Neutrophil (primary cell): Measurements from ENCODE around the gene MANF.

Experiments used
- H3K27ac ChIP-seq: fragments of 200-600 bp; sonication (generic); 2 replicates; pipeline ENCODE4 v1.5.1; 2016; ENCODE audit warnings: mild to moderate bottlenecking, moderate library complexity
- H3K27me3 ChIP-seq: fragments of 200-600 bp; sonication (generic); 2 replicates; pipeline ENCODE4 v1.6.0; 2016; ENCODE audit warnings: mild to moderate bottlenecking
- H3K36me3 ChIP-seq: fragments of 200-600 bp; sonication (generic); 2 replicates; pipeline ENCODE4 v1.5.1; 2017
- H3K4me1 ChIP-seq, 2 experiments: fragments of 200-600 bp in 1 of 2; sonication (generic) in 1 of 2; 1 replicate in 1 of 2; 2 replicates in 1 of 2; pipeline versions ENCODE4 v1.5.1 to v1.6.1; 2013 to 2016; ENCODE audit warnings: low read depth in 1 of 2, low read length in 1 of 2, mild to moderate bottlenecking in 1 of 2, moderate library complexity in 1 of 2; ENCODE audit not compliant: control insufficient read depth in 1 of 2, insufficient read depth in 1 of 2
- H3K4me3 ChIP-seq, 2 experiments: fragments of 200-600 bp in 1 of 2; sonication (generic) in 1 of 2; 1 replicate in 1 of 2; 2 replicates in 1 of 2; pipeline ENCODE4 v1.5.1; 2013 to 2016; ENCODE audit warnings: low read depth in 1 of 2, low read length in 1 of 2, mild to moderate bottlenecking in 1 of 2, moderate library complexity in 1 of 2
- H3K9me3 ChIP-seq: fragments of 200-600 bp; sonication (generic); 2 replicates; pipeline ENCODE4 v1.5.1; 2016
- CTCF ChIP-seq: fragments of 200-600 bp; sonication (generic); IDR thresholded peaks from 2 replicates; pipeline ENCODE4 v1.5.1; 2016; ENCODE audit warnings: antibody characterized with exemption

The MANF gene

DNA sequence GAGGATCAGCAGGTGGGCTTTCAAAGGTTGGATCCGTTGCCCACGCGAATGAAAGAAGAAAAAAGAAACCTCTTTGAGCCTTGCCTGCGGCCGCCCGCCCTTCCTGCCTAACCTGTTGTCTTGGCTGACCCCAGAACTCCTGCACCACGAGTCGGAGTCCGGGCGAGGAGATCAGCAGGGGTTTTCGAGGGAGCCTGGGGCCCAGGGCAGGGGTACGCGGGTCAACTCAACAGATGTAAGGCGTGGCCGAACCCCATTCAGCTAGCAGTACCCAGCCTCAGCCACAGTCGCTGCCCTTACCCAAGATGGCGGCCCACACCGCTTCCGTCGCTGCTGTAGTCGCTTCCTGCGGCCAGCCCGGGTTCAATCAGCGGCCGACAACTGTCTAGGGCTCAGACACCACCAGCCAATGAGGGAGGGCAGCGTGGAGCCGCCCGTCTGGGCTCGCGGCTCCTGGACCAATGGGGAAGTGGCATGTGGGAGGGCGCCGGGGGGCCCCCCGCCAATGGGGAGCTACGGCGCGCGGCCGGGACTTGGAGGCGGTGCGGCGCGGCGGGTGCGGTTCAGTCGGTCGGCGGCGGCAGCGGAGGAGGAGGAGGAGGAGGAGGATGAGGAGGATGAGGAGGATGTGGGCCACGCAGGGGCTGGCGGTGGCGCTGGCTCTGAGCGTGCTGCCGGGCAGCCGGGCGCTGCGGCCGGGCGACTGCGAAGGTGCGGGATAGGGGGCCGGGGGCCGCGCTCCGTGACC lies at the start of gene MANF:
Gene MANF (plus strand): TSS at position 566 of the 748 bp plus-strand sequence. CDS start 52 bp downstream, at position 618.
- peaks cover 9% of the 10 kb centered on the region for H3K36me3 ChIP-seq
- H3K4me3 ChIP-seq, result peak within 1 kb of the TSS; percentile 80 to 99
- peak; percentile 88 for TF ChIP-seq CTCF
- peaks cover 34 to 35% of the 10 kb centered on the region in 2 experiments for H3K4me1 ChIP-seq
- H3K9me3 ChIP-seq, result no peaks in the 10 kb centered on the region
- H3K27ac ChIP-seq, result peak within 1 kb of the TSS; percentile 83
- H3K27me3 ChIP-seq, result no peaks in the 10 kb centered on the region

DNA sequence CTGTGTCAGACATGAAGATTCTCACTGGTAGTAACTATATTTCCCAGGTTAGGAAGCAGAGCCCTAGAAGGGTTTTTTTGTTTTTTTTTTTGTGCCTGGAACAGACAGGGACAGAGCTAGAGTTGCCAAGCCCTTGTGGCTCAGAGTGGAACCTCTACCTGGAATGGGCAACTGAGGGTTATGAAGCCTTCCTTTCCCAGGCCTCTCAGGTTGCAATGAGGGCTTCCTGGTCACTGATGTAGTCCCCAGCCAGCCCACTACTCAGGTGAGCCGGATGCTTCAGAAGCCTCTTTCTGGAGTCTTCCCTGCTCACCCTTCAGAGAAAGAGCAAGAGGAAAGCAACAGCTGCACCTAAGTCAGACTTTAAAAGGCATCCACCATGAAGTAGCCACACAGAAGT lies 48.8 kb upstream of the MANF start:
- Histone ChIP-seq H3K9me3 (no peaks in the 10 kb centered on the region), H3K27ac (no peak overlapping the region), H3K27me3 (no peaks in the 10 kb centered on the region), H3K4me3 (no peak overlapping the region), H3K4me1 (no peaks in the 10 kb centered on the region), H3K36me3 (no peaks in the 10 kb centered on the region)
- TF ChIP-seq CTCF, result no peak

DNA sequence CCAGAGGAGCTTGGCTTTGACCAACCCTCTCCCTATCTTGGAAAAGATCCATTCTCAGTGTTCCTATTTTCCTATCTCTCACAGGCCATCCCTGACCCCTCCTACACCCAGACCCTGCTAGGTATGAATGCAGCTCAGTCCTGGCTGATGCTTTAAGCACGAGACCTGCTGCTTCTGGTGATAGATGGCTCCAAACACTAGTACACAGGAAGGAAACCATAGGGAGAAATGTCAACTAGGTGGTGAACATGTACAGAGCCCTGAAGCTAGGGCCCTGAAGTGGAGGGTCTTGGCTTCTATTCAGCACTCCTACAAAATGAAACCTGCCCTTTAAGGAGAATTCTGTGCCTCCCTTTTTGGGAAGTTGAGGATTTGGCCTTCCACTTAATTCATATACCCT lies 47.4 kb upstream of the MANF start:
- TF ChIP-seq CTCF, result no peak
- no peaks in the 10 kb centered on the region for H3K27me3 ChIP-seq
- no peak overlapping the region for H3K4me3 ChIP-seq
- no peaks in the 10 kb centered on the region for H3K9me3 ChIP-seq
- H3K36me3 ChIP-seq, result no peaks in the 10 kb centered on the region
- H3K27ac ChIP-seq, result no peak overlapping the region
- H3K4me1 ChIP-seq, result no peaks in the 10 kb centered on the region

DNA sequence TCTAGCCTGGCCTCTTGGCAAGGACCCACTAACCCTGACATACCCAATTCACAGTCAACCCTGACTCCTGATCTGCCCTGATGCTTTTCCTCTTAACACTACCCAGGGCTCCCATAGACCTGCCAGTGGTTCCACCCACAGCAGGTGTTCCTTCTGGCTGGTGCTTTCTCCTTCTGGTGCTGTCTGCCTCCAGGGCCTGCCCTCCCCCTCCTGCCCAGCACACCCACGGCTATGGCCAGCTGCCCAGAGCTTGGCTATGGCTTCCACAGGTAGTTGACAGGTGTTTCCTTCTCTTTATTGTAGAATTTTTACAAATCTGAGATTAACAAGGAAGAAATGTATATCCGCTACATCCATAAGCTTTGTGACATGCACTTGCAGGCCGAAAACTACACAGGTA lies 46.5 kb upstream of the MANF start:
- no peak overlapping the region for H3K4me3 ChIP-seq
- no peaks in the 10 kb centered on the region for H3K27me3 ChIP-seq
- no peaks in the 10 kb centered on the region for H3K4me1 ChIP-seq
- no peaks in the 10 kb centered on the region for H3K9me3 ChIP-seq
- H3K36me3 ChIP-seq, result no peaks in the 10 kb centered on the region
- no peak overlapping the region for H3K27ac ChIP-seq
- TF ChIP-seq CTCF, result no peak

GRCh38 chr3:51340013-51340829 lies 44.9 kb upstream of the MANF start:
- H3K36me3 ChIP-seq, result no peaks in the 10 kb centered on the region
- no peak overlapping the region for H3K27ac ChIP-seq
- H3K4me1 ChIP-seq, result no peaks in the 10 kb centered on the region
- no peaks in the 10 kb centered on the region for H3K27me3 ChIP-seq
- no peaks in the 10 kb centered on the region for H3K9me3 ChIP-seq
- no peak for TF ChIP-seq CTCF
- no peak overlapping the region for H3K4me3 ChIP-seq
